Parathyroid adenoma (tissue), 2 donors: ENCODE results near the gene BCORL1.

Source experiments
- H2AFZ ChIP-seq: fragments of 300-600 bp; sonication (generic); one replicate; pipeline ENCODE4 v1.7.0; 2017; ENCODE audit warnings: antibody characterized with exemption, mild to moderate bottlenecking
- H3K27ac ChIP-seq: fragments of 300-600 bp; sonication (generic); one replicate; pipeline ENCODE4 v1.7.0; 2017
- H3K27me3 ChIP-seq: fragments of 300-600 bp; sonication (generic); one replicate; pipeline ENCODE4 v1.7.0; 2017; ENCODE audit warnings: low read length; ENCODE audit not compliant: control insufficient read depth, insufficient read depth
- H3K36me3 ChIP-seq: fragments of 300-600 bp; sonication (generic); one replicate; pipeline ENCODE4 v1.7.0; 2017; ENCODE audit warnings: low read length; ENCODE audit not compliant: control insufficient read depth, insufficient read depth
- H3K4me1 ChIP-seq: fragments of 300-600 bp; sonication (generic); one replicate; pipeline ENCODE4 v1.7.0; 2017; ENCODE audit warnings: control low read depth
- H3K4me2 ChIP-seq: fragments of 300-600 bp; sonication (generic); one replicate; pipeline ENCODE4 v1.7.0; 2017; ENCODE audit warnings: low read length
- H3K4me3 ChIP-seq: fragments of 300-600 bp; sonication (generic); one replicate; pipeline ENCODE4 v1.7.0; 2017; ENCODE audit warnings: low read depth, low read length
- H3K79me2 ChIP-seq: fragments of 300-600 bp; sonication (generic); one replicate; pipeline ENCODE4 v1.7.0; 2017; ENCODE audit warnings: control low read depth
- H3K9ac ChIP-seq: fragments of 300-600 bp; sonication (generic); one replicate; pipeline ENCODE4 v1.7.0; 2017; ENCODE audit warnings: mild to moderate bottlenecking
- H3K9me3 ChIP-seq: fragments of 300-600 bp; sonication (generic); one replicate; pipeline ENCODE4 v1.7.0; 2017; ENCODE audit warnings: low read length; ENCODE audit not compliant: control insufficient read depth
- TF ChIP-seq, protein P1 (sequence below): fragments of 300-600 bp; sonication (generic); IDR thresholded peaks from one replicate; pipeline ENCODE4 v1.7.0; 2017; ENCODE audit warnings: antibody characterized with exemption, mild to moderate bottlenecking
- donor health status: primary hyperparathyroidism.

Gene BCORL1

DNA sequence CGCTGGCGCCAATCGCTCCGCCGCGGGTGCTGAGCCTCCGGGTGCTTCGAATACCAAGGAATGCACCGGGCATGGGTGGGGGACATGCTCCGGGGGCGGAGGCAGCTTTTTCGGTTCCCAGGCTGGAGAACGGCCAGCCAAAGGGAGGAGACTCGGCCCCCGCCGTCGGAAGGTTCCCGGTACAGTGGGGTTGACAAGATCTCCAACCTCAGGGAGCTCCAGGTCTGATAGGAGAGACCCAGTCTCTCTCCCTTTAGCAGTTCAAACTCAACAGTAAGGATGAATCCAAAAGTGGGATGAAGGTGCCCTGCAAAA is 29.1 kb upstream of the BCORL1 start:
- Histone ChIP-seq H3K9me3 (no peaks in the 10 kb centered on the region), H3K4me3 (peak overlapping the region; percentile 40), H2AFZ (peak overlapping the region; percentile 80), H3K4me2 (peak overlapping the region; percentile 66), H3K79me2 (no peaks in the 10 kb centered on the region), H3K27me3 (no peaks in the 10 kb centered on the region), H3K4me1 (peaks cover 4% of the 10 kb centered on the region), H3K9ac (no peak overlapping the region), H3K36me3 (no peaks in the 10 kb centered on the region), H3K27ac (no peak overlapping the region)
- TF ChIP-seq, protein P1, sequence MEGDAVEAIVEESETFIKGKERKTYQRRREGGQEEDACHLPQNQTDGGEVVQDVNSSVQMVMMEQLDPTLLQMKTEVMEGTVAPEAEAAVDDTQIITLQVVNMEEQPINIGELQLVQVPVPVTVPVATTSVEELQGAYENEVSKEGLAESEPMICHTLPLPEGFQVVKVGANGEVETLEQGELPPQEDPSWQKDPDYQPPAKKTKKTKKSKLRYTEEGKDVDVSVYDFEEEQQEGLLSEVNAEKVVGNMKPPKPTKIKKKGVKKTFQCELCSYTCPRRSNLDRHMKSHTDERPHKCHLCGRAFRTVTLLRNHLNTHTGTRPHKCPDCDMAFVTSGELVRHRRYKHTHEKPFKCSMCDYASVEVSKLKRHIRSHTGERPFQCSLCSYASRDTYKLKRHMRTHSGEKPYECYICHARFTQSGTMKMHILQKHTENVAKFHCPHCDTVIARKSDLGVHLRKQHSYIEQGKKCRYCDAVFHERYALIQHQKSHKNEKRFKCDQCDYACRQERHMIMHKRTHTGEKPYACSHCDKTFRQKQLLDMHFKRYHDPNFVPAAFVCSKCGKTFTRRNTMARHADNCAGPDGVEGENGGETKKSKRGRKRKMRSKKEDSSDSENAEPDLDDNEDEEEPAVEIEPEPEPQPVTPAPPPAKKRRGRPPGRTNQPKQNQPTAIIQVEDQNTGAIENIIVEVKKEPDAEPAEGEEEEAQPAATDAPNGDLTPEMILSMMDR, result no peak

GRCh38 chrX:129953881-129954280 is 28.6 kb upstream of the BCORL1 start:
- H3K36me3 ChIP-seq, result no peaks in the 10 kb centered on the region
- no peaks in the 10 kb centered on the region for H3K27me3 ChIP-seq
- no peak overlapping the region for H3K27ac ChIP-seq
- no peak overlapping the region for H3K9ac ChIP-seq
- TF ChIP-seq, protein P1, result no peak
- no peak overlapping the region for H3K4me3 ChIP-seq
- H3K4me2 ChIP-seq, result no peak overlapping the region
- no peaks in the 10 kb centered on the region for H3K79me2 ChIP-seq
- no peaks in the 10 kb centered on the region for H3K9me3 ChIP-seq
- no peak overlapping the region for H2AFZ ChIP-seq
- peaks cover 4% of the 10 kb centered on the region for H3K4me1 ChIP-seq

- Histone ChIP-seq H3K9me3 (no peaks in the 10 kb centered on the region), H3K27me3 (no peaks in the 10 kb centered on the region), H3K36me3 (no peaks in the 10 kb centered on the region), H3K9ac (no peak overlapping the region), H3K79me2 (no peaks in the 10 kb centered on the region), H3K4me2 (no peak overlapping the region), H3K4me1 (peaks cover 4% of the 10 kb centered on the region), H3K4me3 (no peak overlapping the region), H3K27ac (no peak overlapping the region), H2AFZ (no peak overlapping the region)
- TF ChIP-seq, protein P1, result no peak
Measured at GRCh38 chrX:129954804-129955203, 27.6 kb upstream of the BCORL1 start.

DNA sequence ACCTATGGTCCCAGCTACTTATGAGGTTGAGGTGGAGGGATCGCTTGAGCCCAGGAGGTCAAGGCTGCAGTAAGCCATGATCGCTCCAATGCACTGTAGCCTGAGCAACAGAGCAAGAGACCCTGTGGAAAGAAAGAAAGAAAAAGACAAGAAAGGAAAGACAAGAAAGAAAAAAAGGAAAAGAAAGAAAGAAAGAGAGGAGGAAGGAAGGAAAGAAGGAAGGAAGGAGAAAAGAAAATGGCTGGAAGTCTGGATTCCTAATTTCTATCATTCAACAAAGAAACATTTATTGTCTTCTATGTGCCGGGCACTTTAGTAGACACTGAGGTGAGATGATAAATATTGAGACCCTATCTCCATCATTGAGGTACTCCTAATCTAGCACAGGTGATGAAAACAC is 26.8 kb upstream of the BCORL1 start:
- Histone ChIP-seq H3K4me3 (no peak overlapping the region), H3K9ac (no peak overlapping the region), H3K9me3 (no peaks in the 10 kb centered on the region), H3K4me2 (no peak overlapping the region), H3K4me1 (peaks cover 4% of the 10 kb centered on the region), H3K79me2 (no peaks in the 10 kb centered on the region), H3K27ac (no peak overlapping the region), H3K27me3 (no peaks in the 10 kb centered on the region), H2AFZ (no peak overlapping the region), H3K36me3 (no peaks in the 10 kb centered on the region)
- TF ChIP-seq, protein P1, result no peak

DNA sequence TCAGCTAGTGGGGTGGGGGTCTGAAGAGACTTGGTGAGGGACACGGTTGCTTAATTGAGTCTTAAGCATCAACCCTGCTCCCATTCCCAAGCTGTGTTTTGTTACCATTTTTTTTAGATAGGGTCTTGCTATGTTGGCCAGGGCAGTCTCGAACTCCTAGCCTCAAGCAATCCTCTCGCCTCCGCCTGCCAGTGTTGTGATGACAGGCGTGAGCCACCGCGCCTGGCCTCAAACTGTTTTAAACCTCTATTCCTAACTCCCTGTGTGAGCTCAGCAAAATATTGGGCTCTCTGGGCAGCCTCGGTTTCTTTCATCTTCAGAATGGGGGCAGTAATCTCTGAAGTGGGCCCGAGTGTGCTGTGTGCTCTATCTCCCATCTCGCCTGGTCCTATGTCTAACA is 26.3 kb upstream of the BCORL1 start:
- H3K36me3 ChIP-seq, result no peaks in the 10 kb centered on the region
- no peak overlapping the region for H3K4me3 ChIP-seq
- no peaks in the 10 kb centered on the region for H3K79me2 ChIP-seq
- H3K9ac ChIP-seq, result no peak overlapping the region
- TF ChIP-seq, protein P1, result no peak
- H3K4me2 ChIP-seq, result no peak overlapping the region
- H3K4me1 ChIP-seq, result peaks cover 4% of the 10 kb centered on the region
- H3K9me3 ChIP-seq, result no peaks in the 10 kb centered on the region
- no peak overlapping the region for H2AFZ ChIP-seq
- no peak overlapping the region for H3K27ac ChIP-seq
- no peaks in the 10 kb centered on the region for H3K27me3 ChIP-seq
